Neural cell (in vitro differentiated cells): ENCODE measurements around the gene AHNAK2. TPM values are rescaled to one million over a fixed set of nuclear protein-coding genes. Genes with fewer than 3 reads are reported as not detected.

Experiments used
- H2AFZ ChIP-seq: fragments of 200-600, 300-800 bp; sonication (generic), shearing (Covaris generic); 2 replicates; pipeline ENCODE4 v1.6.0; 2014; ENCODE audit warnings: low read depth, mild to moderate bottlenecking, antibody characterized with exemption, low read length, moderate library complexity
- H3F3A ChIP-seq: fragments of 200-600 bp; shearing (Covaris generic); 2 replicates; pipeline ENCODE4 v1.6.1; 2016; ENCODE audit warnings: mild to moderate bottlenecking, moderate library complexity, mixed read lengths, antibody characterized with exemption, low read length; ENCODE audit not compliant: insufficient read depth, poor library complexity, severe bottlenecking
- H3K27ac ChIP-seq: fragments of 200-600, 300-800 bp; sonication (generic), shearing (Covaris generic); 2 replicates; pipeline ENCODE4 v1.5.1; 2014; ENCODE audit warnings: mild to moderate bottlenecking, low read length, moderate library complexity
- H3K27me3 ChIP-seq: fragments of 300-800, 200-600 bp; sonication (generic), shearing (Covaris generic); 2 replicates; pipeline ENCODE4 v1.6.0; 2014; ENCODE audit warnings: mild to moderate bottlenecking, low read depth, low read length, moderate library complexity; ENCODE audit not compliant: insufficient read depth
- H3K36me3 ChIP-seq: fragments of 300-800, 200-600 bp; sonication (generic), shearing (Covaris generic); 2 replicates; pipeline ENCODE4 v1.5.1; 2014; ENCODE audit warnings: mild to moderate bottlenecking, antibody characterized with exemption, low read length, moderate library complexity; ENCODE audit not compliant: insufficient read depth
- H3K4me2 ChIP-seq: fragments of 300-800, 200-600 bp; sonication (generic), shearing (Covaris generic); 2 replicates; pipeline ENCODE4 v1.6.0; 2014; ENCODE audit warnings: mild to moderate bottlenecking, low read length
- H3K4me3 ChIP-seq: fragments of 300-800, 200-600 bp; sonication (generic), shearing (Covaris generic); 2 replicates; pipeline ENCODE4 v1.5.1; 2014; ENCODE audit warnings: mild to moderate bottlenecking, low read length, moderate library complexity
- H3K79me2 ChIP-seq: fragments of 200-600 bp; shearing (Covaris generic); replicated peaks from 2 replicates; pipeline ENCODE4 v1.6.0; 2014; ENCODE audit warnings: mild to moderate bottlenecking, low read length, moderate library complexity; ENCODE audit not compliant: insufficient read depth
- H3K9ac ChIP-seq: fragments of 300-800, 200-600 bp; sonication (generic), shearing (Covaris generic); 2 replicates; pipeline ENCODE4 v1.6.1; 2016; ENCODE audit warnings: mild to moderate bottlenecking, low read length, mixed read lengths
- H3K9me2 ChIP-seq: fragments of 200-600 bp; shearing (Covaris generic); 2 replicates; pipeline ENCODE4 v1.6.1; 2016; ENCODE audit warnings: mild to moderate bottlenecking, low read length, mixed read lengths; ENCODE audit not compliant: insufficient read depth
- H3K9me3 ChIP-seq: fragments of 200-600, 300-800 bp; sonication (generic), shearing (Covaris generic); 2 replicates; pipeline ENCODE4 v1.6.1; 2016; ENCODE audit warnings: mild to moderate bottlenecking, mixed run types, low read length, moderate library complexity, mixed read lengths
- H4K20me1 ChIP-seq: fragments of 200-600 bp; shearing (Covaris generic); 2 replicates; pipeline ENCODE4 v1.6.1; 2016; ENCODE audit warnings: mild to moderate bottlenecking, mixed run types; ENCODE audit not compliant: insufficient read depth
- CTCF ChIP-seq: fragments of 450-650 bp; IDR thresholded peaks from 2 replicates; pipeline ENCODE4 v1.5.1; 2014; ENCODE audit warnings: antibody characterized with exemption, mild to moderate bottlenecking, moderate library complexity; ENCODE audit not compliant: poor library complexity, severe bottlenecking
- EP300 ChIP-seq: fragments of 450-650 bp; conservative IDR thresholded peaks from 2 replicates; pipeline ENCODE4 v1.6.1; 2014; ENCODE audit warnings: antibody characterized with exemption, mild to moderate bottlenecking, moderate library complexity; ENCODE audit not compliant: poor library complexity, severe bottlenecking
- EZH2 ChIP-seq: fragments of 200-600, 300-800 bp; shearing (Covaris generic), sonication (generic); IDR thresholded peaks from 2 replicates; pipeline ENCODE4 v1.6.1; 2014; ENCODE audit warnings: antibody characterized with exemption, low read length, borderline replicate concordance, mild to moderate bottlenecking; ENCODE audit not compliant: insufficient read depth, poor library complexity, severe bottlenecking
- MXI1 ChIP-seq: fragments of 450-650 bp; conservative IDR thresholded peaks from 2 replicates; pipeline ENCODE4 v1.6.1; 2014; ENCODE audit warnings: antibody characterized with exemption, mild to moderate bottlenecking; ENCODE audit not compliant: poor library complexity, severe bottlenecking
- POLR2AphosphoS5 ChIP-seq: IDR thresholded peaks from 2 replicates; pipeline ENCODE4 v1.6.1; 2012
- RAD21 ChIP-seq: fragments of 450-650 bp; conservative IDR thresholded peaks from 2 replicates; pipeline ENCODE4 v1.6.1; 2014; ENCODE audit warnings: antibody characterized with exemption, mild to moderate bottlenecking, moderate library complexity
- REST ChIP-seq: IDR thresholded peaks from 2 replicates; pipeline ENCODE4 v1.6.1; 2012; ENCODE audit warnings: borderline replicate concordance
- SMC3 ChIP-seq: fragments of 450-650 bp; conservative IDR thresholded peaks from 2 replicates; pipeline ENCODE4 v1.6.1; 2014; ENCODE audit warnings: antibody characterized with exemption, mild to moderate bottlenecking, moderate library complexity; ENCODE audit not compliant: poor library complexity
- TAF1 ChIP-seq: IDR thresholded peaks from 2 replicates; pipeline ENCODE4 v1.6.1; 2012; ENCODE audit warnings: low read depth
- polyA plus RNA-seq: library from polyadenylated mRNA; depleted of rRNA; stranded (reverse); fragments of >200 nt; gene quantifications from 2 replicates; pipeline ENCODE4 v1.2.3, GENCODE V29; 2014

Gene AHNAK2
- polyA plus RNA-seq, 1 donor from 2014 or later: 1.4 TPM

- Histone ChIP-seq H3K27ac (no peak overlapping the region), H2AFZ (no peak overlapping the region), H3K27me3 (no peaks in the 10 kb centered on the region), H3K4me2 (no peak overlapping the region), H3K9me3 (no peaks in the 10 kb centered on the region), H3K4me3 (no peak overlapping the region), H3F3A (no peaks in the 10 kb centered on the region), H3K79me2 (no peaks in the 10 kb centered on the region), H3K9ac (no peak overlapping the region), H3K9me2 (no peaks in the 10 kb centered on the region), H4K20me1 (no peaks in the 10 kb centered on the region), H3K36me3 (no peaks in the 10 kb centered on the region)
- TF ChIP-seq RAD21: no peak
- no peak for TF ChIP-seq REST
- no peak for TF ChIP-seq SMC3
- no peak for TF ChIP-seq CTCF
- TF ChIP-seq TAF1: no peak
- no peak for TF ChIP-seq POLR2AphosphoS5
- no peak for TF ChIP-seq EZH2
- TF ChIP-seq EP300: no peak
Observed at GRCh38 chr14:104925214-104925854, 52.8 kb downstream of the AHNAK2 start.

- no peaks in the 10 kb centered on the region for H3K36me3 ChIP-seq
- no peak within 1 kb of the TSS for H3K4me3 ChIP-seq
- no peak within 1 kb of the TSS for H2AFZ ChIP-seq
- H3K9me3 ChIP-seq: no peaks in the 10 kb centered on the region
- no peak within 1 kb of the TSS for H3K4me2 ChIP-seq
- H3K9me2 ChIP-seq: no peaks in the 10 kb centered on the region
- no peak within 1 kb of the TSS for H3K9ac ChIP-seq
- no peaks in the 10 kb centered on the region for H3K27me3 ChIP-seq
- no peaks in the 10 kb centered on the region for H3K79me2 ChIP-seq
- no peaks in the 10 kb centered on the region for H3F3A ChIP-seq
- no peaks in the 10 kb centered on the region for H4K20me1 ChIP-seq
- TF ChIP-seq EZH2 (no peak), SMC3 (no peak), MXI1 (no peak), POLR2AphosphoS5 (no peak), REST (no peak), TAF1 (no peak), EP300 (no peak)
- H3K27ac ChIP-seq: no peak within 1 kb of the TSS
Observed at GRCh38 chr14:104924421-104925213, 53.6 kb downstream of the AHNAK2 start, which contains the start of gene PLD4. Gene PLD4 (plus strand): TSS chr14:104924879. CDS start chr14:104927141, 2,262 bp downstream.
